ENCODE results near the gene SLC39A6.
"Not testable (repeated sequence)": the region's sequence is repeated elsewhere in the genome, so short reads cannot be mapped to it uniquely, and the experiment has no call there.

GRCh38 chr18:36081118-36081517, 48.0 kb downstream of the SLC39A6 start:
- TF ChIP-seq CTCF (IDR thresholded peaks at IDR 0.05); POLR2AphosphoS5 (IDR thresholded peaks at IDR 0.05; ENCODE audit: low read depth, low read length); REST (IDR thresholded peaks at IDR 0.05; ENCODE audit: insufficient read depth in 1 of 2, low read depth in 2 of 2, low read length in 1 of 2); TCF7L2 (IDR thresholded peaks at IDR 0.05; ENCODE audit: low read depth, low read length); SIN3A (IDR thresholded peaks at IDR 0.05; ENCODE audit: borderline replicate concordance, insufficient read depth, low read depth, low read length): not testable (repeated sequence)

Measured in Panc1 (cell line).